OCI-LY1 (cell line): Measurements from ENCODE around the gene KLHL25.

Source experiments
- EZH2 ChIP-seq: fragments of 200-600 bp; sonication (generic), shearing (Covaris generic); IDR thresholded peaks from 2 replicates; pipeline ENCODE4 v1.8.0; 2017; ENCODE audit warnings: borderline replicate concordance, mixed run types, mild to moderate bottlenecking, antibody characterized with exemption, low read length, moderate library complexity, mixed read lengths
- TF ChIP-seq, protein P1 (sequence below): fragments of 200-600 bp; sonication (generic), shearing (Covaris generic); IDR thresholded peaks from 2 replicates; pipeline ENCODE4 v1.5.1; 2017; ENCODE audit warnings: mild to moderate bottlenecking, antibody characterized with exemption, low read length, moderate library complexity, mixed read lengths

DNA sequence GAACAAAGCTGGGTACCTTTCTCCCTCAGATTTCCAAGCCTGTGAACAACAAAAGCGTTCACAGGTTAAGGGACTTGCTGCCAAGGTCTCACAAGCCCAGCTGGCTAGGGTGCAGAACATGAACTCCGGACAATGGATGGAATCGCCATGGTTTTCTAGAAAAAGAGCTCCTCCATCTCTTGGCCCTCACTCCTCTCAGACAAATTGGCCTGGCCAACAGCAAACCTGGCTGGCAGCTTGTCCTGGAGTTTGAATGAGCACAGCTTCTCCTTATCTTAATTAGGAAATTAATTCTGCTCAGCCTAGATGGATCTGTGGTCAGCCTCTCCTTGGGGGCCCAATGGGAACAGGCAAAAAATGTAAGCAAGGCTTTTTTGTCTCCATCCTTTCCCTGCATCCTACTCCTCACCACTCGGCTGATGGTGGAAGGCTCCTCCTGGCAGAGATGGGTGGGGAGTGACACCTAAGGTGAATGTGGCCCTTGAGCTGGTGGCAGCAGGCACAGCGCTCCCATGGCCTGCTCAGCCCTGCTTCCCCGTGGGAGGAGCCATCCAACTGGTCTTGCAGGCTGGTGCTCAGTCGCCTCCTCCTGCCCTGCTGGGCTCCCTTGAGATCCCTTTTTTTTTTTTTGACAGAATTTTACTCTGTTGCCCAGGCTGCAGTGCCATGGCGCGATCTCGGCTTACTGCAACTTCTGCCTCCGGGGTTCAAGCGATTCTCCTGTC lies 5.8 kb downstream of the KLHL25 start:
- TF ChIP-seq, protein P1, sequence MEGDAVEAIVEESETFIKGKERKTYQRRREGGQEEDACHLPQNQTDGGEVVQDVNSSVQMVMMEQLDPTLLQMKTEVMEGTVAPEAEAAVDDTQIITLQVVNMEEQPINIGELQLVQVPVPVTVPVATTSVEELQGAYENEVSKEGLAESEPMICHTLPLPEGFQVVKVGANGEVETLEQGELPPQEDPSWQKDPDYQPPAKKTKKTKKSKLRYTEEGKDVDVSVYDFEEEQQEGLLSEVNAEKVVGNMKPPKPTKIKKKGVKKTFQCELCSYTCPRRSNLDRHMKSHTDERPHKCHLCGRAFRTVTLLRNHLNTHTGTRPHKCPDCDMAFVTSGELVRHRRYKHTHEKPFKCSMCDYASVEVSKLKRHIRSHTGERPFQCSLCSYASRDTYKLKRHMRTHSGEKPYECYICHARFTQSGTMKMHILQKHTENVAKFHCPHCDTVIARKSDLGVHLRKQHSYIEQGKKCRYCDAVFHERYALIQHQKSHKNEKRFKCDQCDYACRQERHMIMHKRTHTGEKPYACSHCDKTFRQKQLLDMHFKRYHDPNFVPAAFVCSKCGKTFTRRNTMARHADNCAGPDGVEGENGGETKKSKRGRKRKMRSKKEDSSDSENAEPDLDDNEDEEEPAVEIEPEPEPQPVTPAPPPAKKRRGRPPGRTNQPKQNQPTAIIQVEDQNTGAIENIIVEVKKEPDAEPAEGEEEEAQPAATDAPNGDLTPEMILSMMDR = no peak
- no peak for TF ChIP-seq EZH2
